ENCODE data around the gene KLF8.
"Not testable (repeated sequence)": the region's sequence is repeated elsewhere in the genome, so short reads cannot be mapped to it uniquely, and the experiment has no call there.

KLF8 gene

DNA sequence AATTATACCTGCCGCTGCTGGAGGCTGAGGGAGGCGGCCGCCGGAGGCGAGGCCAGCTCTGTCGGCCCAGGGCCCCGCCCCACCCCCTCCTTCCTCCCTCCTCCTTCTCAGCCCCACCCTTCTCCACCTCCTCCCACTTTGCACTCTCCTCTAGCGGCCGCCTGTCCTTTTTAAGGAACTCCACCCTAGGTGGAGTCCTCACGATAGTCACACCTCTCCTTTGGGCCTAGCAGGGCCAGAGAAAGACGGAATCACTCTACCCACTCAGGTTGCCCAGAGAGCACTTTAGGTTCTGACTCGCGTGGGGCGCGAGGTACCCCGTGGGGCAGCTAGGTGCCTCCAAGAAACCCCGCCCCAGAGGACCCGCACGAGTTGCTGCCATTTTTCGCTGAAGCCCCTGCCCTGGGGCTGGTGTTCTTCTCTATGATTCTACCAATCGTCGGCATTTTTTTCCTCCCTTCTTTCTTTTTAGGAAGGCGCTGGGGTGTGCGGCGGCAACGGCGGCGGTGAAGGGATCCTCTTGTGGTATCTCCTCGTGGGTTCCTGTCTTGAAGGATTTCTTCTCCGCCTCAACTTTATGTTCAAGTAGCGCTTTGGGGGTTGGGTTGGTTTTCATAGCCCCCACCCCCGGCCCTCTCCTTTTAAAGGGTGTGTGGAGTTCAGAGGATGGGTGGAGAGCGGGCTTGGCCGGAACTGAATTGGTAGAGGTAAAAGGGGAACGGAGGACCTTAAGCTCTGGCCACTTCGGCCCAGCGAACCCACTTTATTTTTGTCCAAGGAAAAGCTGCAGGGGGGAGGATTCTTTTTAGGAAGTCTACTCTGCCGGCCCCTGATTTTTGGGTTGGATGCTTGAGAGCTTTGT lies at the start of gene KLF8:
TSS of gene KLF8 (plus strand) at position 136 of the 862 bp plus-strand sequence. CDS start 979 bp downstream, outside the sequence.
- no peak for DNase-seq (ENCODE audit: low read depth)

DNA sequence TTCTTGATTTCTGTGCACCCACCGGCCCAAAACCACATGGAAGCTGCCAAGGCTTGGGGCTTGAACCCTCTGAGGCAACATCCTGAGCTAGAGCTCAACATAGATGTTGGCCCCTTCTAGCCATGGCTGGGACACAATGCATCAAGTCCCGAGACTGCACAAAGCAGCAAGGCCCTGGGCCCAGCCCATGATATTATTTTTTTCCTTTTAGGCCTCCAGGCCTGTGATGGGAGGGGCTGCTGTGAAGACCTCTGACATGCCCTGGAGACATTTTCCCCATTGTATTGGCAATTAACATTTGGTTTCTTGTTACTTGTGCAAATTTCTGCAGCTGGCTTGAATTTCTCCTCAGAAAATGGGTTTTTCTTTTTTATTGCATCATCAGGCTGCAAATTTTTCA lies 25.2 kb upstream of the KLF8 start:
- DNase-seq (ENCODE audit: low read depth) = not testable (repeated sequence)

- DNase-seq (ENCODE audit: low read depth) = no peak
Measured at GRCh38 chrX:56211701-56212100, 20.5 kb upstream of the KLF8 start.

DNA sequence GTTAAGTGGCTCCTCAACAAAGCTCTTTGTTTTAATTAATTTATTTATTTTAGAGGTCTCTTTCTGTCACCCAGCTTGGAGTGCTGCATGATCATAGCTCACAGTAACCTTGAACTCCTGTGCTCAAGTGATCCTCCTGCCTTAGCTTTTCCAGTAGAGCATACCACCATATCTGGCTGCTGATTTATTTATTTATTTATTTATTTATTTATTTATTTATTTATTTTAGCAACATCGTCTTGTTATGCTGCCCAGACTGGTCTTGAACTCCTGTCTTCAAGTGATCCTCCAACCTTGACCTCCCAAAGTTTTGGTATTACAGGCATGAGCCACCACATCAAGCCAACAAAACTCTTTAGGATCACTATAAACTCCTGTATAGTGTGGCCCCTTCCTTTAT lies 15.8 kb upstream of the KLF8 start:
- DNase-seq (ENCODE audit: low read depth) = no peak

DNA sequence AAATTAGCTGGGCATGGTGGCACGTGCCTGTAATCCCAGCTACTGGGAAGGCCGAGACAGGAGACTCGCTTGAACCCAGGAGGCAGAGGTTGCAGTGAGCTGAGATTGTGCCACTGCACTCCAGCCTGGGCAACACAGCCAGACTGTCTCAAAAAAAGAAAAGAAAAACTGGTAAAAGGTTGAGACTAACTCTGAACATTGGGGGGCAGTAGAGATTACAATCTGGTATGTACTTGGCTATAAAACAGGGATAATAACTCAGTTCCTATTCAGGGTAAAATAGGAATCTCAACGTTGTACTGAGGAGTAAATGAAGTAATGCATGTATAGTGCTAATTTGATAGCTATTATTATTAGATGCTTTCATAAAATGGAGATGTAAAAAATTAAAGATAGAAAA lies 12.5 kb upstream of the KLF8 start:
- DNase-seq (ENCODE audit: low read depth) = no peak

DNA sequence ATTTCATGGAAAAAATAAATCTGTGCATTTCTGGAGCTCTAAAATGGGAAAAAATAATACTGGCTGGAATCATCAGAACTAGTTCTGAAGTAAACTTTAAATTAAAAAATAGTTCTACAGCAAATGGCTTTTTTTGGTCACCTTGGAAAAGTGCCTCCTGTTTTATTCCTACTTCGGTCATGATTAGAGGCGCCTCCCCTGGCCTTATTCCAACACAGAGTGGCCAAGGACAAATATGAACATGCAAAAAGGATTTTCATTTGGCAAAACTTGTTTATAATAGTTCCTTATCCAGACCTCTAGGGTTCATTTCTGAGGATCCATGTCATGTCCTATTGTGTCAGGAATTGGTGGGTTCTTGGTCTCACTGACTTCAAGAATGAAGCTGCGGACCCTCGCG lies 11.1 kb upstream of the KLF8 start:
- DNase-seq (ENCODE audit: low read depth) = no peak

DNA sequence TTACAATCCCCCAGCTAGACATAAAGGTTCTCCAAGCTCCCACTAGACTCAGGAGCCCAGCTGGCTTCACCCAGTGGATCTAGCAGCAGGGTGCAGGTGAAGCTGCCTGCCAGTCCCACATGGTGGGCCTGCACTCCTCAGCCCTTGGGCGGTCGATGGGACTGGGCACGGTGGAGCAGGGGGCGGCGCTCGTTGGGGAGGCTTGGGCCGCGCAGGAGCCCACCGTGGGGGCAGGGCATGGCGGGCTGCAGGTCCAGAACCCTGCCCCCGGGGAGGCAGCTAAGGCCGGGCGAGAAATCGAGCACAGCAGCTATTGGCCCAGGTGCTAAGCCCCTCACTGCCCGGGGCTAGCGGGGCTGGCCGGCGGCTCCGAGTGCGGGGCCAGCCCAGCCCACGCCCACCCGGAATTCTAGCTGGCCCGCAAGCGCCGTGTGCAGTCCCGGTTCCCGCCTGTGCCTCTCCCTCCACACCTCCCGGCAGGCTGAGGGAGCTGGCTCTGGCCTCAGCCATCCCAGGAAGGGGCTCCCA lies 9.6 kb upstream of the KLF8 start:
- no peak for DNase-seq (ENCODE audit: low read depth)

GRCh38 chrX:56226980-56227379 lies 5.2 kb upstream of the KLF8 start:
- DNase-seq (ENCODE audit: low read depth) = no peak

DNA sequence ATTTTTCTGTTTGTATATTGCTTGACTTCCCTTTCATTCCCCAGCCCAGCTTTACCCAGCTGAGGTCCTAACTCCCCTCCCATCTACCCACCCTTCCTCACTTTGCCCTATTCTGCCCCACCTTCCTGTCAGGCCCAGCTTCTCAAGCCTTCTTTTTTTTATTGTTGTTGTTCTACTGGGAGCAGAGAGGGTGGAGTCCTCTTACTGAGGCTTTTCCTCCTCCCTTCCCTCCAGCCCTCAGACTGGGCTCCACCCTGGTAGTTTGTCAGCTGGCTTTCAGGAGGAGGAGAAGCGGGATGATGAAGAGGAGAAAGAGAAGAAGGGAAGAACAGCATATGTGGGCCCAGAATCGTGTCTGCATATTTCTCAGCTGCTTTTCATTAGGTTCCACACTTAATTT lies 3.2 kb upstream of the KLF8 start:
- DNase-seq (ENCODE audit: low read depth) = no peak

DNA sequence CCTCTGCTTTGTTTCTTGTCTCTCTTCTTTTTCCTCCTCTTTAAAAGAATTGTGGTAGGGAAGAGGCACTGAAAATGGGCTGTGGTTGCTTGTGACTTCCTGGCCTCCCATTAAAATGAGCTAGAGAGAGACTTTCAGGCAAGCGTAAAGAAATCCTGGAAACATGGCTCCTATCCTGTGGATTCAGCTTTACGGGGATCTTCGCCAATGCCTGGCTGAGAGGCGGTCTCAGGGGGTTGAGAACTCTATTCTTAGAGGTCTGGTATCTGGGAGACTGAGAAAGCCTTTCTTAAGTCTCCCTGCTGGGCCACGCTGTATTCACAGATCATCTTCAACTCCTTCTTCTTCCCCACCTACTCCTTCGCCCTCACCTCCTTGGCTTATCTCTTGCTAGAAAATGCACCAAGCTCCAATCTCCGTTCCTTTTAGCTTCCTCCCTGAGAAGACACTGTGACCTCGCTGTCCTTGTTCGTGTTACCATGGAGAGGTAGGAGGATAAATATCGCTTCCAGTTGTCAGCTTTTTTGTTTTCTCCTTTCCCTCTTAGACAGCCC lies 542 bp upstream of the KLF8 start:
- no peak for DNase-seq (ENCODE audit: low read depth)

DNA sequence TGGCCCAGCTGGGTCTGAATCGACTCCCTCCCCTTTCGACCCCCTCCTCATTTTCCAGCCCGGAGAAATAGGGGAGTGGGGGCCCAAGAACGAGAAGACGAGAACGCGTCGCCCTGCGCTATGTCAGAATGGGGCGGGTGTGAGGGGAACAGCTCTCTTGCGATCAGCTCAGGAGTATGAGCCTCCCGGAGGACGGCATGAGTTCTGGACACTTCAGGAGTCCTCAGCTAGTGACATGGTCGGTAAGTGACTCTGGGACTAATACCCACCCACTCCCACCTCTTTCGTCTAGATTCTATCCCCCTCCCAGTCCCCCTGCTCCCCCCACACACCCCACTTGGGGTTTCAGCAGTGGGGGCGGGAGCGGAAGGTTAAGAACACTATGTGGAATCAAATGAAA lies 944 bp downstream of the KLF8 start:
- DNase-seq (ENCODE audit: low read depth) = no peak

DNA sequence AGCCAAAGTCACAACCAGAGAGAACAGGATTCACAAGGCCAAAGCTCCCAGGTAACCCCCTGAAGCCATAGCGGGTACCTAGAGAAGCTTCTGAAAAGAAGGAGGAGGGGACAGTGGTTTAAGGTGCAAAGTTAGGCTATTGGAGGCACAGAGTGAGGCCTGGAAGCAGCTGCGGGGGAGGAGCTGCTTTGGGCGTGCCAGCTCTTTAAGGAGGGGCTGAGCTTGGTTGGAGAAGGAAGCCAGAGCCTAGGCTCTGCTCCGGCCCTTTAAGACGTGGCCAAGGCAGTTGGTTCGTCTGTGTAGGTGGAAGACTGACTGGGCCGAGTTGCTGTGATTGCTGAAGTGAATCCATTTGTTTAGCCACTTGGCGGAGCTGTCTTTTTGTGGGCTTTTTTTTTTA lies 1.5 kb downstream of the KLF8 start:
- DNase-seq (ENCODE audit: low read depth) = no peak

- peak; percentile 29 for DNase-seq (ENCODE audit: low read depth)
Measured at GRCh38 chrX:56248492-56248891, 16.3 kb downstream of the KLF8 start.

DNA sequence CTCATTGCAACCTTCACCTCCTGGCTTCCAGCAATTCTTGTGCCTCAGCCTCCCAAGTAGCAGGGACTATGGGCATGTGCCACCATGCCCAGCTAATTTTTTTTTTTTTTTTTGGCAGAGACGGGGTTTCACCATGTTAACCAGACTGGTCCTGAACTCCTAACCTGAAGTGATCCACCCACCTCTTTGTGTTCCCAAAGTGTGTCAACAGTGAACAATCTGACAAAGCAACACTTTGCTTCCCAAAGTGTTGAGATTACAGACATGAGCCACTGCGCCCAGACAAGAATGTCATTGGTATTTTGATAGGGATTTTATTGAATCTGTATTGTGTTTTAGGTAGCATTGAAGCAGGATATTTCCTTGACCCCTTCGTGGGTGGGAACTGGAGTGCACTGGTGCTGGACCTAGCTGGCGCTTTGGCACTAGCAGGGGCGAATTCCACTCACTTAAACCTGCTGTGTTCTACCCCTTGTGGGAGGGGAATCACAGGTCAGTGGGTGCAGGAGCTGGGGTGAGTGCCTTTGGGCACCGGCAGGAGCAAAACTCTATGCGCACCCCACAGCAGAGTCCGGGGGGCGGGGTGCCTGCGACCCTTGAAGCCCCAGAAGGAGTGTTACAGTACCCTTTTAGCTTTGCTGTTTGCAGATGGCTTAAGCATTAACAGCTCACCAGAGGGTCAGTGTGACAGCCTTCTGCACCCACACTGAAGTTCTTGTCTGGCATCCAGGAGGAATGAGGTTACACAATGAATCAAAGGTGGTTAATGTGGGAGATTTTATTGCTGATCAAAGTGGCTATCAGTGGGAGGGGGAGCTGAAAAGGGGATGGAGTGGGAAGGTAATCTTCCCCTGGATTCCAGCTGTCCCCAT lies 21.9 kb downstream of the KLF8 start:
- no peak for DNase-seq (ENCODE audit: low read depth)

- no peak for DNase-seq (ENCODE audit: low read depth)
Measured at GRCh38 chrX:56268888-56269287, 36.7 kb downstream of the KLF8 start.

- DNase-seq (ENCODE audit: low read depth) = no peak
Measured at GRCh38 chrX:56278692-56279091, 46.5 kb downstream of the KLF8 start.

DNA sequence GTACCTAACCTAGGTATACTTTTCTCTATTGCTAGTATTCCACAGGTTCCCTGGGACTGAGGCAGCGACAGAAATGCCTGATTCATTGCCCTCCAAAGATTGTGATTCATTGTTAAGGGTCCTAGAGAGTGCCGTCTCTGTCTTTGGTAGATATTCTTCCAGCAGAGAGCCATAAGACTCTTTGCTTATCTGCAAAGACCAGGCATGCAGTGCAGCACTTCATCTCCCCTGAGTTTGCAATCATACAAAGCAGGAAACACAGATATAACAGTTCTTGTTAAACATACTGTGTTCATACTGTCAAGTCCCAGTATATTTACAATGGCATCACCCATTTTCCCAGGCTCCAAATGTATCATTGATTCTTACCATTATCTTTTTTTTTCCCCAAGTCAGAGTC lies 47.7 kb downstream of the KLF8 start:
- no peak for DNase-seq (ENCODE audit: low read depth)

DNA sequence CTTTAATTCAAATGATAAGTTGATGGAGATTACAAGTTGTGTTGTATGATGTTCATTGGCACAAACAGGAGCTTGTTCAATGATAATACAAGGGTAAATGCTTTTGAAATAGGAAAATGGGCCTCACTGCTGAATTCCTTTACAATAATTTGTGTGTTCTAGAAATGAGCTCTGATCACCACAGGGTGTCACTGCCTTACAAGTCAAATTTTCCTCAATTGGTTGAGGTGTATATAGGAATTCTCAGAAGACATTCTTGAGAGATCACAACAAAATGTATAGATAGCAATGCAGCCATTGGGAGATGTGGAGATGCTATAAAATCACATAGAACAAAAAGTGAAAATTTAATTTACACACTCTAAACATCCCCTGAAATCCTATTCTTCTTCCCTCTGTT lies 49.6 kb downstream of the KLF8 start:
- DNase-seq (ENCODE audit: low read depth) = no peak

DNA sequence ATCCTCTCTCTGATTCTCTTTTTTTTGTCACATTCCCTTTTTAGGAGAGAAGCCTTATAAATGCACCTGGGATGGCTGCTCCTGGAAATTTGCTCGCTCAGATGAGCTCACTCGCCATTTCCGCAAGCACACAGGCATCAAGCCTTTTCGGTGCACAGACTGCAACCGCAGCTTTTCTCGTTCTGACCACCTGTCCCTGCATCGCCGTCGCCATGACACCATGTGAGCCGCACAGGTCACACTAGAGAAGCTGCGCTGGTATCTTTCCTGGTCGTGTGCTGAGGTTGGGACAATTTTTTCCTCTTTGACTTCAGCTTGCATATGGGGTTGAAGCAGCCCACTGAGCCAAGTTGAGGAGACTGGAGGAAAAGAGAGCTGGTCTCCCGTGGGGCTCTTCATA lies 52.1 kb downstream of the KLF8 start:
- DNase-seq (ENCODE audit: low read depth) = no peak

DNA sequence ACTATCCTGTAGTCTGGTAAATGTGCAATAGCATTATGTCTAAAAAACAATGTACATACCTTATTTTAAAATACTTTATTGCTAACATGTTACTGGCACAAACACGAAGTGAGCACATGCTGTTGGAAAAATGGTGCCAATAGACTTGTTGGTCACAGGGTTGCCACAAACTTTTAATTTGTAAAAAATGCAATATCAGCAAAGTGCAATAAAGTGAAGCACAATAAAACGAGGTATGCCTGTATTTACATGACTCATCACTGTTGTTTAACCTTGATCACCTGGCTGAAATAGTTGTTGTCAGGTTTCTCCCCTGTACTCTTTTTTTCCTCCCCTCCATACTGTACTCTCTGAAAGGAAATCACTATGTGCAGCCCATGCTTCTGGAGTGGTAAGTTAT lies 56.5 kb downstream of the KLF8 start:
- DNase-seq (ENCODE audit: low read depth) = no peak

DNA sequence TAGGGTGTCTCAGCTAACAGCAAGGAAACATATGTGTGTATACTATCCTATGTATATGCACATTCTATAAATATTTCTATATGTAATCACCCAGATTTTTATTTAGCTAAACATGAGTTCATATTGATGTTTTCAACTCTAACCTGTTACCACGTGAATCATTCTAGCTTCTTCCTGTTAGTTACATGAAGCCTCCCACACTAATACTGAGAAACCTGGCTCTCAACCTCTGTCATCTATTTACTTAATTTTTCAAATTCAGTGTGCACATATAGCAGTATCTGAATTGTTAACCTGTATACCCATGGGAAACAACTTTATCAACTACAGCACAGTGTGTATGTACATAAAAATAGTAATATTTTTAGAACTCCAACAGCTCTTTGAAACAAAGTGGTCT lies 57.3 kb downstream of the KLF8 start:
- DNase-seq (ENCODE audit: low read depth) = no peak

GRCh38 chrX:56308726-56309125 lies 76.6 kb downstream of the KLF8 start:
- DNase-seq (ENCODE audit: low read depth) = no peak

- no peak for DNase-seq (ENCODE audit: low read depth)
Measured at GRCh38 chrX:56309881-56310280, 77.7 kb downstream of the KLF8 start.
